MCF 10A (cell line): Measurements from ENCODE around the gene CD109. TPM values are rescaled to one million over a fixed set of nuclear protein-coding genes. Genes with fewer than 3 reads are reported as not detected.

Experiments
- BruUV-seq: library from RNA; stranded (reverse); fragments of 400-500 nt; replicated peaks from 2 replicates; lab custom pipeline; 2021; lab: Mats Ljungman, UMichigan
- CTCF ChIA-PET: fragments of 300-600 bp; sonication (Branson Sonifier 250); formaldehyde crosslinking; extraction: SDS; loops from one replicate; lab custom pipeline; 2021; ENCODE audit warnings: antibody characterized with exemption, inconsistent platforms; lab: Yijun Ruan, JAX
- POLR2A ChIA-PET: fragments of 300-600, 350-650 bp; sonication (Branson Sonifier 250); formaldehyde crosslinking; extraction: SDS; loops from one replicate; lab custom pipeline; 2020; ENCODE audit warnings: antibody characterized with exemption, inconsistent platforms; lab: Yijun Ruan, JAX
- DNase-seq: peaks from one replicate; pipeline ENCODE4 v3.0.0-alpha.2; 2018; ENCODE audit not compliant: unreplicated experiment
- H3K27ac Mint-ChIP-seq: one replicate; pipeline ENCODE4 v1.8.0; 2022; ENCODE audit warnings: mild to moderate bottlenecking, low read depth, mixed read lengths; ENCODE audit not compliant: unreplicated experiment
- H3K27me3 Mint-ChIP-seq: one replicate; pipeline ENCODE4 v1.8.0; 2022; ENCODE audit warnings: mixed read lengths; ENCODE audit not compliant: insufficient read depth, unreplicated experiment
- H3K36me3 Mint-ChIP-seq: one replicate; pipeline ENCODE4 v1.8.0; 2022; ENCODE audit warnings: mild to moderate bottlenecking, moderate library complexity, mixed read lengths; ENCODE audit not compliant: insufficient read depth, unreplicated experiment
- H3K4me1 Mint-ChIP-seq: one replicate; pipeline ENCODE4 v1.8.0; 2022; ENCODE audit warnings: mixed read lengths; ENCODE audit not compliant: insufficient read depth, unreplicated experiment
- H3K4me3 Mint-ChIP-seq: one replicate; pipeline ENCODE4 v1.8.0; 2022; ENCODE audit warnings: mild to moderate bottlenecking, moderate library complexity, mixed read lengths; ENCODE audit not compliant: unreplicated experiment
- H3K9me3 Mint-ChIP-seq: one replicate; pipeline ENCODE4 v1.8.0; 2022; ENCODE audit warnings: mixed read lengths; ENCODE audit not compliant: unreplicated experiment
- intact Hi-C: fragments of 100-400 bp; cut with micrococcal nuclease; formaldehyde crosslinking; loops from 2 replicates; pipeline ENCODE4 v1.14.1; 2022
- total RNA-seq: library from RNA; stranded (reverse); gene quantifications from 2 replicates; pipeline ENCODE4 v1.2.3, GENCODE V29; 2022
- TF ChIP-seq, protein P1 (sequence below): fragments of 200-600 bp; IDR thresholded peaks from one replicate; pipeline ENCODE4 v1.8.0; 2022; ENCODE audit warnings: antibody characterized with exemption, mild to moderate bottlenecking; ENCODE audit not compliant: unreplicated experiment

The CD109 gene
- total RNA-seq, 1 experiment from 2014 or later: 94.5 TPM

DNA sequence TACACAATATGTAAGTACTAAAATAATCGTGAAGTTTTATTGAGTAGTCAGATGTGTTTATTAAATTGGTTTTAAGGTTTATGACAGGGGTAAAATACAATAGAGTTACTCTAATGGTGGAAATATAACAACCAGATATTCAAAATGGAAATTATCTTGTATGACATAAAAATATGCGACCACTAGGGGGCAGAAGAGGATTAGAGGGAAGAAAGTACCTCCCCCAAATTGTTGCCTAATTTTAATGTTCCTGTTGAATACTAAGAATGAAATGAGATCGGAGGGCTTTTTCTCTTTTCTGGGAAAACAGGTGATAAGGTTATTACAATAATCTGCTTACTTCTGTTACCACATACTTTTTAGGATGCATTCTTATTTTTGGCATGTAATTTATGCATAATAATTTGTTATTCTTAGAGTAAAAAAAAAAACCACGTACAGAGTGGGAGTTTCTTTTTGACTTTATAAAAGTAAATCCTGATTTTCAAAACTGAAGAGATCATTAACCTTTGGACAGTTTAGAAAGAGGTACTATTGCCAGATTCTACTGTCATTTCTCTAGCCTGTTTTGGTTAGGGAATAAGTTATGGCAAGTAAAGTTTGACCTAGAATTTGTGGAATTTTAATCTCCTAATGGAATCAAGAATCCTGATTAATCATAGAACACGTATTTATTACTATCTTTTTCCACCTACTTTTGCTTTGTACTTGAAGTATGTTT, 159.2 kb downstream of the CD109 start:
- H3K4me3 Mint-ChIP-seq: no peak overlapping the region
- H3K4me1 Mint-ChIP-seq: no peaks in the 10 kb centered on the region
- BruUV-seq: no TSS peak
- ChIA-PET POLR2A (interaction anchor here (1.0 to 1.1 kb wide), 3 partner anchors 74 to 1350 kb away, joined by 4 to 5 read pairs (median 4); partner anchors contain the start of gene COL12A1), CTCF (interaction anchor here (0.6 to 5.3 kb wide), 18 partner anchors 59 to 1358 kb away, joined by 3 to 59 read pairs (median 4); no protein-coding TSS in a partner anchor)
- no peak overlapping the region for H3K27ac Mint-ChIP-seq
- peaks cover 9% of the 10 kb centered on the region for H3K36me3 Mint-ChIP-seq
- H3K27me3 Mint-ChIP-seq: no peaks in the 10 kb centered on the region
- H3K9me3 Mint-ChIP-seq: no peaks in the 10 kb centered on the region
- TF ChIP-seq, protein P1, sequence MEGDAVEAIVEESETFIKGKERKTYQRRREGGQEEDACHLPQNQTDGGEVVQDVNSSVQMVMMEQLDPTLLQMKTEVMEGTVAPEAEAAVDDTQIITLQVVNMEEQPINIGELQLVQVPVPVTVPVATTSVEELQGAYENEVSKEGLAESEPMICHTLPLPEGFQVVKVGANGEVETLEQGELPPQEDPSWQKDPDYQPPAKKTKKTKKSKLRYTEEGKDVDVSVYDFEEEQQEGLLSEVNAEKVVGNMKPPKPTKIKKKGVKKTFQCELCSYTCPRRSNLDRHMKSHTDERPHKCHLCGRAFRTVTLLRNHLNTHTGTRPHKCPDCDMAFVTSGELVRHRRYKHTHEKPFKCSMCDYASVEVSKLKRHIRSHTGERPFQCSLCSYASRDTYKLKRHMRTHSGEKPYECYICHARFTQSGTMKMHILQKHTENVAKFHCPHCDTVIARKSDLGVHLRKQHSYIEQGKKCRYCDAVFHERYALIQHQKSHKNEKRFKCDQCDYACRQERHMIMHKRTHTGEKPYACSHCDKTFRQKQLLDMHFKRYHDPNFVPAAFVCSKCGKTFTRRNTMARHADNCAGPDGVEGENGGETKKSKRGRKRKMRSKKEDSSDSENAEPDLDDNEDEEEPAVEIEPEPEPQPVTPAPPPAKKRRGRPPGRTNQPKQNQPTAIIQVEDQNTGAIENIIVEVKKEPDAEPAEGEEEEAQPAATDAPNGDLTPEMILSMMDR: peak; percentile 67
- DNase-seq: peak; percentile 77
- intact Hi-C loops: loop anchor here (1.0 to 5.0 kb wide), 4 partner anchors 114 to 1356 kb away; no protein-coding TSS in a partner anchor

DNA sequence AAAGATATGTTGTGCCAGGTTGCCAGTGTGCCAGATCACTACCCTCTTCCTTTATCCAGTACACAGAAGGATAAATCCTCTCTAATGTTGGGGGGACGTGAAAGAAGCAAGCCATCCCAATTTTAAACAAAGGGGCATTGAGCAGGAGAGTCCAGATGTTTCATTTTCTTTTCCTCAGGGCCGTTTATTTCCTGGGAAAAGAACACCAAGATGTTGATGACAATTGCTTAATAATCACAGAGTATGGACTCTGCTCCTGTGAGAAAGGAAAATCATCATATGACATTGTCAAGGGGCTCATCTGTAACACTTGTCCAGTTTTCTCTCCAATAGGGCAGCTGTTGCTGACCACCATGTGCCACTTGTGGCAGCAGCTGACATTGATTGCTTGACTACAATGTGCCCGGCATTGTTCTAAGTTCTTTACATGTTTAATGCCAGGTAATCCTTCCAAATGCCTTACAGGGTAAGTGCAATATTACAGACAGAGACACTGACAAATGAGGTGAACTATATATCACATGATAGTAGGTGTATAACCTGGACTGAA, 161.4 kb downstream of the CD109 start:
- CTCF ChIA-PET: interaction anchor here (0.7 to 5.3 kb wide), 2 partner anchors 552 to 1353 kb away, joined by 3 to 59 read pairs; no protein-coding TSS in a partner anchor
- Mint-ChIP-seq H3K27me3 (no peaks in the 10 kb centered on the region), H3K27ac (no peak overlapping the region), H3K4me1 (no peaks in the 10 kb centered on the region), H3K4me3 (no peak overlapping the region), H3K36me3 (peaks cover 18% of the 10 kb centered on the region), H3K9me3 (no peaks in the 10 kb centered on the region)
- no peak for DNase-seq
- TF ChIP-seq, protein P1: no peak
- POLR2A ChIA-PET: no interaction called here
- intact Hi-C loops: loop anchor here (5.0 kb wide), 1 partner anchor 230 kb away; no protein-coding TSS in a partner anchor
- no TSS peak for BruUV-seq

GRCh38 chr6:73858376-73858775, 162.4 kb downstream of the CD109 start:
- no peak for DNase-seq
- Mint-ChIP-seq H3K9me3 (no peaks in the 10 kb centered on the region), H3K27me3 (no peaks in the 10 kb centered on the region), H3K27ac (no peak overlapping the region), H3K4me3 (no peak overlapping the region), H3K4me1 (no peaks in the 10 kb centered on the region), H3K36me3 (peaks cover 26% of the 10 kb centered on the region)
- ChIA-PET POLR2A (no interaction called here), CTCF (interaction anchor here (5.3 kb wide), 1 partner anchor 1352 kb away, joined by 59 read pairs; no protein-coding TSS in a partner anchor)
- TF ChIP-seq, protein P1: no peak
- no TSS peak for BruUV-seq
- intact Hi-C loops: loop anchor here (5.0 kb wide), 1 partner anchor 229 kb away; no protein-coding TSS in a partner anchor

GRCh38 chr6:73860303-73860702, 164.3 kb downstream of the CD109 start:
- H3K9me3 Mint-ChIP-seq: no peaks in the 10 kb centered on the region
- TF ChIP-seq, protein P1: no peak
- CTCF ChIA-PET: interaction anchor here (0.9 to 2.5 kb wide), 2 partner anchors 1348 to 1350 kb away, joined by 6 to 7 read pairs; no protein-coding TSS in a partner anchor
- no peaks in the 10 kb centered on the region for H3K4me1 Mint-ChIP-seq
- H3K27ac Mint-ChIP-seq: no peak overlapping the region
- BruUV-seq: no TSS peak
- no peak for DNase-seq
- intact Hi-C loops: no loop called here
- peaks cover 19% of the 10 kb centered on the region for H3K36me3 Mint-ChIP-seq
- POLR2A ChIA-PET: no interaction called here
- H3K27me3 Mint-ChIP-seq: no peaks in the 10 kb centered on the region
- H3K4me3 Mint-ChIP-seq: no peak overlapping the region
